Caco-2 (cell line): ENCODE measurements around the gene FAM151A. TPM values are rescaled to one million over a fixed set of nuclear protein-coding genes. Genes with fewer than 3 reads are reported as not detected.

ENCODE experiments used
- BruUV-seq: library from RNA; stranded (reverse); fragments of 400-500 nt; replicated peaks from 2 replicates; lab custom pipeline; 2021; lab: Mats Ljungman, UMichigan
- CTCF ChIA-PET: fragments of 300-600 bp; sonication (Branson Sonifier 250); formaldehyde crosslinking; loops from one replicate; lab custom pipeline; 2022; ENCODE audit warnings: antibody characterized with exemption; lab: Charles Lee
- POLR2A ChIA-PET: fragments of 300-600 bp; sonication (Branson Sonifier 250); formaldehyde crosslinking; loops from one replicate; lab custom pipeline; 2022; ENCODE audit warnings: antibody characterized with exemption; lab: Charles Lee
- DNase-seq, 2 experiments: peaks; one replicate each; pipeline versions ENCODE4 v3.0.0 to v3.0.0-alpha.2; 2020 to 2022
- H3K27me3 ChIP-seq: replicated peaks from 2 replicates; pipeline ENCODE4 v1.6.0; 2011; ENCODE audit warnings: low read length; ENCODE audit not compliant: control insufficient read depth, insufficient read depth
- H3K36me3 ChIP-seq: 2 replicates; pipeline ENCODE4 v1.5.1; 2011; ENCODE audit warnings: low read length; ENCODE audit not compliant: control insufficient read depth, insufficient read depth
- H3K4me1 ChIP-seq: fragments of 250-450 bp; sonication (Bioruptor Pico); 2 replicates; pipeline ENCODE4 v1.5.1; 2020; ENCODE audit warnings: mild to moderate bottlenecking
- H3K4me3 ChIP-seq: 2 replicates; pipeline ENCODE4 v1.5.1; 2011; ENCODE audit warnings: low read depth, mild to moderate bottlenecking, control low read depth, low read length
- H3K9me3 ChIP-seq: fragments of 250-450 bp; sonication (Bioruptor Pico); 2 replicates; pipeline ENCODE4 v1.5.1; 2020; ENCODE audit warnings: mild to moderate bottlenecking, moderate library complexity
- H3K27ac Mint-ChIP-seq: one replicate; pipeline ENCODE4 v1.8.0; 2022; ENCODE audit warnings: mixed read lengths; ENCODE audit not compliant: unreplicated experiment
- H3K27me3 Mint-ChIP-seq: one replicate; pipeline ENCODE4 v1.8.0; 2022; ENCODE audit warnings: mixed read lengths; ENCODE audit not compliant: insufficient read depth, unreplicated experiment
- H3K36me3 Mint-ChIP-seq: one replicate; pipeline ENCODE4 v1.8.0; 2022; ENCODE audit warnings: mild to moderate bottlenecking, mixed read lengths; ENCODE audit not compliant: insufficient read depth, unreplicated experiment
- H3K4me1 Mint-ChIP-seq: one replicate; pipeline ENCODE4 v1.8.0; 2022; ENCODE audit warnings: low read depth, mixed read lengths; ENCODE audit not compliant: unreplicated experiment
- H3K4me3 Mint-ChIP-seq: one replicate; pipeline ENCODE4 v1.8.0; 2022; ENCODE audit warnings: mild to moderate bottlenecking, moderate library complexity, mixed read lengths; ENCODE audit not compliant: unreplicated experiment
- H3K9me3 Mint-ChIP-seq: one replicate; pipeline ENCODE4 v1.8.0; 2022; ENCODE audit warnings: mixed read lengths; ENCODE audit not compliant: unreplicated experiment
- CTCF ChIP-seq, 2 experiments: fragments of 200-600 bp in 1 of 2; IDR thresholded peaks; 1 replicate in 1 of 2; 2 replicates in 1 of 2; pipeline versions ENCODE4 v1.5.1 to v1.8.0; 2011 to 2022; ENCODE audit warnings: antibody characterized with exemption in 1 of 2, control low read depth in 1 of 2, inconsistent platforms in 1 of 2, low read depth in 1 of 2, low read length in 1 of 2, mild to moderate bottlenecking in 1 of 2, moderate library complexity in 1 of 2; ENCODE audit not compliant: insufficient read depth in 1 of 2, severe bottlenecking in 1 of 2, unreplicated experiment in 1 of 2
- intact Hi-C: fragments of 100-400 bp; cut with micrococcal nuclease; formaldehyde crosslinking; loops from one replicate; pipeline ENCODE4 v1.10.0; 2022; ENCODE audit not compliant: unreplicated experiment
- total RNA-seq: library from RNA; stranded (reverse); gene quantifications from 2 replicates; pipeline ENCODE4 v1.2.3, GENCODE V29; 2022

The FAM151A gene
- total RNA-seq, 1 experiment from 2014 or later: 22.3 TPM

- no peaks in the 10 kb centered on the region for H3K9me3 Mint-ChIP-seq
- ChIA-PET POLR2A (no interaction called here), CTCF (interaction anchor here (1.0 kb wide), 1 partner anchor 54 kb away, joined by 3 read pairs; no protein-coding TSS in a partner anchor)
- H3K4me3 Mint-ChIP-seq: no peak overlapping the region
- Histone ChIP-seq H3K9me3 (no peaks in the 10 kb centered on the region), H3K4me3 (no peak overlapping the region), H3K36me3 (no peaks in the 10 kb centered on the region; the same call in 1 of the 2 replicates), H3K4me1 (no peaks in the 10 kb centered on the region), H3K27me3 (no peaks in the 10 kb centered on the region)
- H3K36me3 Mint-ChIP-seq: no peaks in the 10 kb centered on the region
- DNase-seq: no peak
- H3K27ac Mint-ChIP-seq: no peak overlapping the region
- intact Hi-C loops: no loop called here
- no TSS peak for BruUV-seq
- no peaks in the 10 kb centered on the region for H3K4me1 Mint-ChIP-seq
- no peak for TF ChIP-seq CTCF (IDR thresholded peaks at IDR 0.05; ENCODE audit: insufficient read depth in 1 of 2, low read depth in 1 of 2, low read length in 1 of 2, severe bottlenecking in 1 of 2, unreplicated experiment in 1 of 2)
- H3K27me3 Mint-ChIP-seq: no peaks in the 10 kb centered on the region
These were observed 44.5 kb upstream of the FAM151A start for GRCh38 chr1:54667797-54668196.

- Histone ChIP-seq H3K4me1 (no peaks in the 10 kb centered on the region), H3K36me3 (no peaks in the 10 kb centered on the region), H3K4me3 (no peak overlapping the region), H3K9me3 (no peaks in the 10 kb centered on the region), H3K27me3 (no peaks in the 10 kb centered on the region)
- ChIA-PET CTCF (no interaction called here), POLR2A (interaction anchor here (0.6 kb wide), 1 partner anchor 177 kb away, joined by 3 read pairs; no protein-coding TSS in a partner anchor)
- Mint-ChIP-seq H3K9me3 (no peaks in the 10 kb centered on the region), H3K27ac (no peak overlapping the region), H3K27me3 (no peaks in the 10 kb centered on the region), H3K4me3 (no peak overlapping the region), H3K36me3 (no peaks in the 10 kb centered on the region), H3K4me1 (no peaks in the 10 kb centered on the region)
- intact Hi-C loops: no loop called here
- no peak for TF ChIP-seq CTCF (IDR thresholded peaks at IDR 0.05; ENCODE audit: insufficient read depth in 1 of 2, low read depth in 1 of 2, low read length in 1 of 2, severe bottlenecking in 1 of 2, unreplicated experiment in 1 of 2)
- BruUV-seq: no TSS peak
- no peak for DNase-seq
These were observed 43.0 kb upstream of the FAM151A start for GRCh38 chr1:54666333-54666732.

GRCh38 chr1:54665852-54666251, 42.5 kb upstream of the FAM151A start:
- no peaks in the 10 kb centered on the region for H3K36me3 ChIP-seq
- no peaks in the 10 kb centered on the region for H3K27me3 ChIP-seq
- intact Hi-C loops: no loop called here
- Mint-ChIP-seq H3K4me3 (no peak overlapping the region), H3K9me3 (no peaks in the 10 kb centered on the region), H3K27me3 (no peaks in the 10 kb centered on the region), H3K27ac (no peak overlapping the region), H3K36me3 (no peaks in the 10 kb centered on the region), H3K4me1 (no peaks in the 10 kb centered on the region)
- H3K4me3 ChIP-seq: no peak overlapping the region
- no peak for DNase-seq
- no peaks in the 10 kb centered on the region for H3K9me3 ChIP-seq
- ChIA-PET CTCF (no interaction called here), POLR2A (interaction anchor here (0.6 kb wide), 1 partner anchor 177 kb away, joined by 3 read pairs; no protein-coding TSS in a partner anchor)
- no TSS peak for BruUV-seq
- TF ChIP-seq CTCF (IDR thresholded peaks at IDR 0.05; ENCODE audit: insufficient read depth in 1 of 2, low read depth in 1 of 2, low read length in 1 of 2, severe bottlenecking in 1 of 2, unreplicated experiment in 1 of 2): no peak
- no peaks in the 10 kb centered on the region for H3K4me1 ChIP-seq
